K562 (cell line): ENCODE measurements around the gene FAM53A. TPM values are rescaled to one million over a fixed set of nuclear protein-coding genes. Genes with fewer than 3 reads are reported as not detected.

ENCODE experiments used
- ATAC-seq: fragments of 200-7000 bp; cut with Tn5 transposase; 3 replicates; pipeline ENCODE4 v1.9.1; 2020; ENCODE audit warnings: moderate library complexity
- BruUV-seq: library from RNA; stranded (reverse); fragments of 400-500 nt; replicated peaks from 2 replicates; lab custom pipeline; 2021; lab: Mats Ljungman, UMichigan
- CTCF ChIA-PET: fragments of 300-600 bp; formaldehyde crosslinking; extraction: SDS; loops from one replicate; lab custom pipeline; 2021; ENCODE audit warnings: low intra/inter-chr PET ratio; lab: Yijun Ruan, JAX
- POLR2A ChIA-PET: fragments of 300-600, 350-650 bp; sonication (Branson Sonifier 250); formaldehyde crosslinking; extraction: SDS; loops from one replicate; lab custom pipeline; 2021; ENCODE audit warnings: antibody characterized with exemption, inconsistent platforms; lab: Yijun Ruan, JAX
- DNase-seq, 4 experiments: peaks; one replicate each; pipeline versions ENCODE4 v3.0.0 to v3.0.0-alpha.2; 2011 to 2018; ENCODE audit warnings: low spot score in 3 of 4, mixed read lengths in 3 of 4; ENCODE audit errors: extremely low read depth in 1 of 4
- FAIRE-seq: peaks from 2 replicates; lab custom pipeline; 2011; peaks lifted over from hg19 to GRCh38; lab: Jason Lieb, UNC
- H2AFZ ChIP-seq: 2 replicates; pipeline ENCODE4 v1.6.0; 2011; ENCODE audit warnings: low read depth, low read length, control low read depth, inconsistent platforms
- H3K27ac ChIP-seq: fragments of 200-600 bp; 3 replicates; pipeline ENCODE4 v1.8.0; 2011; ENCODE audit warnings: low read depth, mild to moderate bottlenecking, control low read depth, inconsistent platforms, low read length, moderate library complexity, mixed read lengths; ENCODE audit errors: extremely low read depth
- H3K27me3 ChIP-seq, 2 experiments: fragments of 300-600 bp in 1 of 2; 2 replicates in 1 of 2; 3 replicates in 1 of 2; pipeline versions ENCODE4 v1.6.0 to v1.8.0; 2011; ENCODE audit warnings: inconsistent platforms in 2 of 2, low read length in 2 of 2, mild to moderate bottlenecking in 1 of 2, mixed read lengths in 1 of 2, moderate library complexity in 1 of 2; ENCODE audit not compliant: control insufficient read depth in 2 of 2, insufficient read depth in 2 of 2
- H3K36me3 ChIP-seq: fragments of 300-600 bp; 3 replicates; pipeline ENCODE4 v1.8.0; 2011; ENCODE audit warnings: mild to moderate bottlenecking, low read length, inconsistent platforms; ENCODE audit not compliant: control insufficient read depth, insufficient read depth
- H3K4me1 ChIP-seq, 2 experiments: fragments of 200-600 bp in 1 of 2; replicated peaks in 1 of 2; 2 replicates in 1 of 2; 3 replicates in 1 of 2; pipeline versions ENCODE4 v1.5.1 to v1.8.0; 2011; ENCODE audit warnings: inconsistent platforms in 2 of 2, low read length in 2 of 2, mild to moderate bottlenecking in 1 of 2, mixed read lengths in 1 of 2, moderate library complexity in 1 of 2; ENCODE audit not compliant: control insufficient read depth in 2 of 2, insufficient read depth in 2 of 2
- H3K4me2 ChIP-seq: 2 replicates; pipeline ENCODE4 v1.6.1; 2011; ENCODE audit warnings: low read length, control low read depth, inconsistent platforms, mixed read lengths; ENCODE audit not compliant: insufficient read depth
- H3K4me3 ChIP-seq: fragments of 200-600 bp; sonication (generic), shearing (Covaris generic); 2 replicates; pipeline ENCODE4 v1.5.1; 2016; ENCODE audit warnings: control low read depth, inconsistent platforms
- H3K79me2 ChIP-seq: fragments of 200-600 bp; 3 replicates; pipeline ENCODE4 v1.8.0; 2011; ENCODE audit warnings: low read length, inconsistent platforms; ENCODE audit not compliant: control insufficient read depth, insufficient read depth
- H3K9ac ChIP-seq, 2 experiments: 2 replicates each; pipeline versions ENCODE4 v1.6.0 to v1.6.1; 2011; ENCODE audit warnings: low read depth in 2 of 2, low read length in 2 of 2, control low read depth in 1 of 2, inconsistent platforms in 1 of 2, mild to moderate bottlenecking in 1 of 2, mixed read lengths in 1 of 2; ENCODE audit not compliant: insufficient read depth in 1 of 2
- H3K9me1 ChIP-seq: one replicate; pipeline ENCODE4 v1.6.0; 2011; ENCODE audit warnings: inconsistent platforms, mild to moderate bottlenecking, low read length, moderate library complexity; ENCODE audit not compliant: control insufficient read depth, insufficient read depth
- H3K9me3 ChIP-seq: replicated peaks from 2 replicates; pipeline ENCODE4 v1.5.1; 2011; ENCODE audit warnings: low read depth, low read length, inconsistent platforms; ENCODE audit not compliant: control insufficient read depth, insufficient read depth
- H4K20me1 ChIP-seq: replicated peaks from 2 replicates; pipeline ENCODE4 v1.6.1; 2011; ENCODE audit warnings: low read length, inconsistent platforms, mixed read lengths; ENCODE audit not compliant: control insufficient read depth, insufficient read depth
- BRCA1 ChIP-seq, 2 experiments: fragments of 450-650 bp in 1 of 2; sonication (generic) in 1 of 2; formaldehyde crosslinking in 1 of 2; IDR thresholded peaks; 2 replicates each; pipeline versions ENCODE4 v1.5.0 to v1.6.1; 2017 to 2020; ENCODE audit warnings: mild to moderate bottlenecking in 1 of 2, missing genetic modification reagents in 1 of 2
- DNMT1 ChIP-seq: fragments of 450-650 bp; IDR thresholded peaks from 2 replicates; pipeline ENCODE4 v1.6.1; 2016; ENCODE audit warnings: antibody characterized with exemption, mild to moderate bottlenecking
- ETV1 ChIP-seq: fragments of 450-650 bp; conservative IDR thresholded peaks from 2 replicates; pipeline ENCODE4 v1.6.1; 2016; ENCODE audit warnings: missing genetic modification characterization, control low read depth, low read depth, missing compliant biosample characterization
- FOXA1 ChIP-seq: fragments of 450-650 bp; IDR thresholded peaks from 2 replicates; pipeline ENCODE4 v1.6.1; 2016; ENCODE audit warnings: mild to moderate bottlenecking, borderline replicate concordance
- GMEB1 ChIP-seq: fragments of 250-450 bp; sonication (Bioruptor Pico); IDR thresholded peaks from 2 replicates; pipeline ENCODE4 v1.4.0; 2020; ENCODE audit warnings: mild to moderate bottlenecking
- KAT7 ChIP-seq: sonication (generic); formaldehyde crosslinking; IDR thresholded peaks from 2 replicates; pipeline ENCODE4 v1.8.0; 2022; ENCODE audit warnings: missing genetic modification reagents, mild to moderate bottlenecking, borderline replicate concordance
- KDM5B ChIP-seq: fragments of 200-600 bp; sonication (generic); IDR thresholded peaks from 2 replicates; pipeline ENCODE4 v1.6.1; 2012; ENCODE audit warnings: low read depth, mild to moderate bottlenecking, moderate library complexity, low read length, control low read depth, inconsistent platforms; ENCODE audit not compliant: insufficient replicate concordance
- MTA3 ChIP-seq: fragments of 450-650 bp; formaldehyde crosslinking; IDR thresholded peaks from 2 replicates; pipeline ENCODE4 v1.6.1; 2017; ENCODE audit warnings: mild to moderate bottlenecking, borderline replicate concordance
- MYNN ChIP-seq, 2 experiments: sonication (generic); formaldehyde crosslinking in 1 of 2; IDR thresholded peaks; 2 replicates each; pipeline versions ENCODE4 v1.5.0 to v1.6.1; 2016 to 2020; ENCODE audit warnings: antibody characterized with exemption in 1 of 2, missing genetic modification reagents in 1 of 2
- NFIX ChIP-seq: fragments of 250-450 bp; sonication (Bioruptor Pico); IDR thresholded peaks from 2 replicates; pipeline ENCODE4 v1.4.0; 2020; ENCODE audit warnings: low read depth, mild to moderate bottlenecking, moderate library complexity
- POLR2G ChIP-seq: fragments of 200-400 bp; formaldehyde crosslinking; IDR thresholded peaks from 2 replicates; pipeline ENCODE4 v1.6.1; 2017; ENCODE audit warnings: low read depth, mild to moderate bottlenecking, antibody characterized with exemption, low read length, moderate library complexity
- RAD21 ChIP-seq, 2 experiments: fragments of 250-450 bp in 1 of 2; fragments of 450-650 bp in 1 of 2; sonication (Bioruptor Pico) in 1 of 2; formaldehyde crosslinking in 1 of 2; IDR thresholded peaks in 1 of 2; conservative IDR thresholded peaks in 1 of 2; 2 replicates each; pipeline versions ENCODE4 v1.4.0 to v1.8.0; 2020 to 2022; ENCODE audit warnings: mild to moderate bottlenecking in 2 of 2, moderate library complexity in 1 of 2
- RBM39 ChIP-seq: fragments of 200-400 bp; formaldehyde crosslinking; optimal IDR thresholded peaks from 2 replicates; pipeline ENCODE3; 2018; ENCODE audit warnings: low read depth, low read length
- RUNX1 ChIP-seq: sonication (generic); IDR thresholded peaks from 2 replicates; pipeline ENCODE4 v1.6.1; 2016; ENCODE audit warnings: antibody characterized with exemption, low read depth
- SRSF1 ChIP-seq: fragments of 200-400 bp; formaldehyde crosslinking; IDR thresholded peaks from 2 replicates; pipeline ENCODE4 v1.6.1; 2017; ENCODE audit warnings: mild to moderate bottlenecking, low read depth, low read length, moderate library complexity
- TEAD4 ChIP-seq, 2 experiments: sonication (generic) in 1 of 2; formaldehyde crosslinking in 1 of 2; IDR thresholded peaks; 2 replicates each; pipeline versions ENCODE4 v1.6.1 to v1.8.0; 2012 to 2022; ENCODE audit warnings: borderline replicate concordance in 1 of 2, inconsistent platforms in 1 of 2, low read length in 1 of 2, mild to moderate bottlenecking in 1 of 2, missing genetic modification reagents in 1 of 2
- ZNF23 ChIP-seq: fragments of 250-450 bp; sonication (Bioruptor Pico); IDR thresholded peaks from 2 replicates; pipeline ENCODE4 v1.4.0; 2020; ENCODE audit warnings: mild to moderate bottlenecking
- WGBS: fragments of 100-300 bp; shearing (Covaris generic); methylation state at CpG from one replicate; pipeline ENCODE4 v1.1.6; 2016; ENCODE audit warnings: low coverage, mixed read lengths; ENCODE audit not compliant: insufficient coverage; ENCODE audit errors: missing lambda C conversion rate; 5-methylcytosine and 5-hydroxymethylcytosine counted together
- in situ Hi-C: fragments of 300-500 bp; cut with MboI; formaldehyde crosslinking; loops from 4 replicates; pipeline ENCODE4 v1.15.0; 2018; ENCODE audit warnings: inconsistent platforms, mixed read lengths
- intact Hi-C: fragments of 100-400 bp; cut with micrococcal nuclease; formaldehyde crosslinking; loops from 2 replicates; pipeline ENCODE4 v1.14.2; 2022
- polyA plus RNA-seq, 8 experiments: library from polyadenylated mRNA; depleted of rRNA in 4 of 8; stranded (reverse) in 5 of 8; unstranded in 3 of 8; fragments of >200 nt; fragmentation: Nextera tagmentation in 2 of 8; fragmentation: Illumina TruSeq in 1 of 8; extraction: Ambion mirVana in 2 of 8; extraction: Trizol in 1 of 8; gene quantifications; 2 replicates each; pipeline versions ENCODE4 v1.2.1 to v1.2.3, GENCODE V29; 2011 to 2014; ENCODE audit warnings: inconsistent platforms in 1 of 8, missing spikeins in 1 of 8
- total RNA-seq, 7 experiments: library from RNA; depleted of rRNA in 6 of 7; stranded (reverse); fragments of >200 nt in 6 of 7; fragmentation: Illumina TruSeq in 2 of 7; extraction: Trizol in 2 of 7; gene quantifications; 2 replicates each; pipeline versions ENCODE4 v1.2.1 to v1.2.3, GENCODE V29; 2011 to 2021; ENCODE audit warnings: low replicate concordance in 1 of 7
- TF ChIP-seq, protein P1 (sequence below): sonication (generic); formaldehyde crosslinking; IDR thresholded peaks from 2 replicates; pipeline ENCODE4 v1.9.0; 2022; ENCODE audit warnings: mild to moderate bottlenecking, missing genetic modification reagents

Gene FAM53A
- total and polyA plus RNA-seq, 9 of the 15 experiments (the other 6 are each of a cell fraction or from before 2014, with no cell fraction given): 0.53 to 2.7 (median 1.4) TPM; not detected in 2

- H3K4me2 ChIP-seq: peak overlapping the region; percentile 98
- H3K9me1 ChIP-seq: no peaks in the 10 kb centered on the region
- H3K9me3 ChIP-seq: no peaks in the 10 kb centered on the region
- peaks cover 22 to 77% of the 10 kb centered on the region in 2 experiments; a peak in 4 of 5 replicates for H3K4me1 ChIP-seq
- no peaks in the 10 kb centered on the region for H3K27me3 ChIP-seq
- H3K9ac ChIP-seq: peak overlapping the region in 1 of 2 experiments; percentile 77; a peak in 2 of 4 replicates
- ChIA-PET POLR2A (interaction anchor here (0.6 to 2.1 kb wide), 4 partner anchors 15 to 97 kb away, joined by 3 to 7 read pairs (median 4); no protein-coding TSS in a partner anchor), CTCF (no interaction called here)
- H2AFZ ChIP-seq: no peak overlapping the region
- intact Hi-C loops: no loop called here
- peaks cover 52% of the 10 kb centered on the region; the same call in 2 of the 3 replicates for H3K36me3 ChIP-seq
- DNase-seq (peak in 1 of 4 experiments; percentile 34), FAIRE-seq (peak; percentile 40), ATAC-seq (no peak)
- no TSS peak for BruUV-seq
- WGBS: 67% methylated on average over 15 of the region's 16 CpGs
- peaks cover 92% of the 10 kb centered on the region for H3K79me2 ChIP-seq
- H3K4me3 ChIP-seq: peak overlapping the region; percentile 86; the same call in 1 of the 2 replicates
- in situ Hi-C loops: no loop called here
- peaks cover 12% of the 10 kb centered on the region; the same call in 1 of the 2 replicates for H4K20me1 ChIP-seq
- H3K27ac ChIP-seq: peak overlapping the region; percentile 43; the same call in 1 of the 3 replicates
- TF ChIP-seq MTA3 (no peak), KAT7 (CRISPR knock-in tag) (no peak), RAD21 (CRISPR knock-in tag; conservative IDR thresholded peaks at IDR 0.05 in 1 of 2, IDR thresholded peaks at IDR 0.05 in 1 of 2) (no peak), TEAD4 (IDR thresholded peaks at IDR 0.05; ENCODE audit: low read length) (no peak), TEAD4 (CRISPR knock-in tag; IDR thresholded peaks at IDR 0.05; ENCODE audit: borderline replicate concordance) (no peak), RBM39 (no peak), BRCA1 (IDR thresholded peaks at IDR 0.05) (no peak), BRCA1 (CRISPR knock-in tag; IDR thresholded peaks at IDR 0.05) (no peak), RUNX1 (0 out of 2 replicates have a peak, but pooled peaks have one; percentile 21), POLR2G (peak; percentile 8; the same call in 1 of the 2 replicates), ZNF23 (CRISPR knock-in tag) (no peak), ETV1 (tag) (no peak), FOXA1 (no peak), DNMT1 (no peak), GMEB1 (CRISPR knock-in tag) (no peak), NFIX (no peak), KDM5B (peak; percentile 33), SRSF1 (no peak), MYNN (IDR thresholded peaks at IDR 0.05) (no peak), MYNN (CRISPR knock-in tag; IDR thresholded peaks at IDR 0.05) (no peak)
- TF ChIP-seq, protein P1, sequence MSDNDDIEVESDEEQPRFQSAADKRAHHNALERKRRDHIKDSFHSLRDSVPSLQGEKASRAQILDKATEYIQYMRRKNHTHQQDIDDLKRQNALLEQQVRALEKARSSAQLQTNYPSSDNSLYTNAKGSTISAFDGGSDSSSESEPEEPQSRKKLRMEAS (CRISPR knock-in tag): 0 out of 2 replicates have a peak, but pooled peaks have one; percentile 15
Observed at GRCh38 chr4:1715002-1715758, 31.1 kb upstream of the FAM53A start.
